ENCODE measurements around the gene ATP5PD.
"Not testable (repeated sequence)": the region's sequence is repeated elsewhere in the genome, so short reads cannot be mapped to it uniquely, and the experiment has no call there.

- TF ChIP-seq POLR2AphosphoS5 (IDR thresholded peaks at IDR 0.05; ENCODE audit: low read depth, low read length); CHD2 (IDR thresholded peaks at IDR 0.05; ENCODE audit: low read length); CTCF (IDR thresholded peaks at IDR 0.05; ENCODE audit: control extremely low read depth in 1 of 3, insufficient read depth in 1 of 3, low read depth in 1 of 3, low read length in 3 of 3); TCF12 (IDR thresholded peaks at IDR 0.05; ENCODE audit: low read depth, low read length); POLR2A (IDR thresholded peaks at IDR 0.05; ENCODE audit: control extremely low read depth in 1 of 2, low read depth in 2 of 2, low read length in 2 of 2); EZH2 (IDR thresholded peaks at IDR 0.05; ENCODE audit: low read depth, low read length, severe bottlenecking); ASH2L (IDR thresholded peaks at IDR 0.05; ENCODE audit: low read length); GTF2F1 (IDR thresholded peaks at IDR 0.05; ENCODE audit: borderline replicate concordance, low read depth, low read length); JUN (IDR thresholded peaks at IDR 0.05; ENCODE audit: low read depth, low read length); TAF1 (IDR thresholded peaks at IDR 0.05; ENCODE audit: low read depth, low read length); CEBPB (IDR thresholded peaks at IDR 0.05; ENCODE audit: low read depth, low read length): not testable (repeated sequence)
These were observed 20.1 kb downstream of the ATP5PD start for GRCh38 chr17:75026650-75027049.
